ENCODE results near the gene STPG3. TPM values are rescaled to one million over a fixed set of nuclear protein-coding genes. Genes with fewer than 3 reads are reported as not detected.

Gene STPG3
- total and polyA plus RNA-seq, 2 of the 13 experiments (the other 11 are each of a cell fraction or from before 2014, with no cell fraction given): not detected

DNA sequence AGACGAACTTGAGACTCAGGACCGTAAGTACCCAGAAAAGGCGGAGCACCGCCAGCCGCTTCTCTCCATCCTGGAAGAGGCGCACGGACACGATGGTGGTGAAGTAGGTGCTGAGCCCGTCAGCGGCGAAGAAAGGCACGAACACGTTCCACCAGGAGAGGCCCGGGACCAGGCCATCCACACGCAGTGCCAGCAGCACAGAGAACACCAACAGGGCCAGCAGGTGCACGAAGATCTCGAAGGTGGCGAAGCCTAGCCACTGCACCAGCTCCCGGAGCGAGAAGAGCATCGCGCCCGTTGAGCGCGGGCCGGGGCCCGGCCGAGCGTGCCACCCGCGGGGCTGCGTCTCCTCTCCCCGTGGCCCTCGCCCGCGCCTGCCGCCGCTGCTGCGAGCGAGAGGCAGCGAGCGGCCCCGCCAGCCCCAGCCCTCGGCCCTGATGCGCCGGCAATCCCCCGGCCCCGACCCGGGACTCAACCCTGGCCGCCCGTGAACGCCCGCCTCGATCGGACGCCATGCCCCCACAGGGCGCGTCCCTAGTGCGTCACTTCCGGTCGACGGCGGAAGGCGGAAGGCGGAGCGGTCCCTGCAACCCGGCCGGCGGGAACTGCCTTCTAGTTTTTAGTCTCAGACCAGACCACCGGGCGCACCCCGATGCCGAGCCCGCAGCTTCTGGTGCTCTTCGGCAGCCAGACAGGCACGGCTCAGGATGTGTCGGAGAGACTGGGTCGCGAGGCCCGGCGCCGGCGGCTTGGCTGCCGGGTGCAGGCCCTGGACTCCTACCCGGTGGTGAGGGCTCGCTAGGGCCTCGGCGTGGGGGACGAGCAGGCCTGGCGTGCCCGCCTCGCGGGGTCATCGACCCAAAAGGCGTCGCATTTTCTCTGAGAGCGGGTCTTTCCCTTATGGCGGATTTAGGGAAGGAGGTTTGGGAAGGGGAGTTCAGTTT lies 45.7 kb upstream of the STPG3 start, which contains the start of the genes NDOR1 and TMEM203 (continued):
- TF ChIP-seq, protein P1, sequence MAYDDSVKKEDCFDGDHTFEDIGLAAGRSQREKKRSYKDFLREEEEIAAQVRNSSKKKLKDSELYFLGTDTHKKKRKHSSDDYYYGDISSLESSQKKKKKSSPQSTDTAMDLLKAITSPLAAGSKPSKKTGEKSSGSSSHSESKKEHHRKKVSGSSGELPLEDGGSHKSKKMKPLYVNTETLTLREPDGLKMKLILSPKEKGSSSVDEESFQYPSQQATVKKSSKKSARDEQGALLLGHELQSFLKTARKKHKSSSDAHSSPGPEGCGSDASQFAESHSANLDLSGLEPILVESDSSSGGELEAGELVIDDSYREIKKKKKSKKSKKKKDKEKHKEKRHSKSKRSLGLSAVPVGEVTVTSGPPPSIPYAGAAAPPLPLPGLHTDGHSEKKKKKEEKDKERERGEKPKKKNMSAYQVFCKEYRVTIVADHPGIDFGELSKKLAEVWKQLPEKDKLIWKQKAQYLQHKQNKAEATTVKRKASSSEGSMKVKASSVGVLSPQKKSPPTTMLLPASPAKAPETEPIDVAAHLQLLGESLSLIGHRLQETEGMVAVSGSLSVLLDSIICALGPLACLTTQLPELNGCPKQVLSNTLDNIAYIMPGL (CRISPR knock-in tag; IDR thresholded peaks at IDR 0.05; ENCODE audit: borderline replicate concordance in 1 of 2, low read depth in 1 of 2): peak; percentile 69 to 73; a peak in 3 of 4 replicates
- TF ChIP-seq ZKSCAN5 (CRISPR knock-in tag; IDR thresholded peaks at IDR 0.05) (no peak), ZSCAN20 (CRISPR knock-in tag; IDR thresholded peaks at IDR 0.05; ENCODE audit: borderline replicate concordance) (peak; percentile 46; the same call in 1 of the 2 replicates), ZNF768 (CRISPR knock-in tag; IDR thresholded peaks at IDR 0.05) (peak; percentile 26; the same call in 1 of the 2 replicates), MIXL1 (CRISPR knock-in tag; IDR thresholded peaks at IDR 0.05) (no peak), ZFP36 (IDR thresholded peaks at IDR 0.05; ENCODE audit: borderline replicate concordance, low read depth, low read length, partially characterized antibody) (no peak), ZNF564 (CRISPR knock-in tag; IDR thresholded peaks at IDR 0.05) (0 out of 2 replicates have a peak, but pooled peaks have one; percentile 47), FOXA3 (CRISPR knock-in tag; IDR thresholded peaks at IDR 0.05) (peak; percentile 48; the same call in 1 of the 2 replicates), ZNF329 (CRISPR knock-in tag; IDR thresholded peaks at IDR 0.05; ENCODE audit: low read depth) (no peak), ZNF33A (CRISPR knock-in tag; IDR thresholded peaks at IDR 0.05; ENCODE audit: borderline replicate concordance) (no peak), MXI1 (IDR thresholded peaks at IDR 0.05; ENCODE audit: borderline replicate concordance, low read depth, low read length) (peak; percentile 90; the same call in 1 of the 3 replicates), ZNF724P (CRISPR knock-in tag; IDR thresholded peaks at IDR 0.05; ENCODE audit: borderline replicate concordance) (peak; percentile 59; the same call in 1 of the 2 replicates), ZEB1 (IDR thresholded peaks at IDR 0.05; ENCODE audit: insufficient replicate concordance, low read depth) (peak; percentile 17), AGO2 (optimal IDR thresholded peaks at IDR 0.05; ENCODE audit: low read depth, low read length) (peak; percentile 64), ZNF766 (CRISPR knock-in tag; IDR thresholded peaks at IDR 0.05; ENCODE audit: borderline replicate concordance) (peak; percentile 61; the same call in 1 of the 2 replicates), KAT8 (CRISPR knock-in tag; IDR thresholded peaks at IDR 0.05) (peak; percentile 99)
- TF ChIP-seq, protein P2, sequence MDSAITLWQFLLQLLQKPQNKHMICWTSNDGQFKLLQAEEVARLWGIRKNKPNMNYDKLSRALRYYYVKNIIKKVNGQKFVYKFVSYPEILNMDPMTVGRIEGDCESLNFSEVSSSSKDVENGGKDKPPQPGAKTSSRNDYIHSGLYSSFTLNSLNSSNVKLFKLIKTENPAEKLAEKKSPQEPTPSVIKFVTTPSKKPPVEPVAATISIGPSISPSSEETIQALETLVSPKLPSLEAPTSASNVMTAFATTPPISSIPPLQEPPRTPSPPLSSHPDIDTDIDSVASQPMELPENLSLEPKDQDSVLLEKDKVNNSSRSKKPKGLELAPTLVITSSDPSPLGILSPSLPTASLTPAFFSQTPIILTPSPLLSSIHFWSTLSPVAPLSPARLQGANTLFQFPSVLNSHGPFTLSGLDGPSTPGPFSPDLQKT (CRISPR knock-in tag; IDR thresholded peaks at IDR 0.05; ENCODE audit: borderline replicate concordance): peak; percentile 45; the same call in 1 of the 2 replicates
- TF ChIP-seq, protein P3, sequence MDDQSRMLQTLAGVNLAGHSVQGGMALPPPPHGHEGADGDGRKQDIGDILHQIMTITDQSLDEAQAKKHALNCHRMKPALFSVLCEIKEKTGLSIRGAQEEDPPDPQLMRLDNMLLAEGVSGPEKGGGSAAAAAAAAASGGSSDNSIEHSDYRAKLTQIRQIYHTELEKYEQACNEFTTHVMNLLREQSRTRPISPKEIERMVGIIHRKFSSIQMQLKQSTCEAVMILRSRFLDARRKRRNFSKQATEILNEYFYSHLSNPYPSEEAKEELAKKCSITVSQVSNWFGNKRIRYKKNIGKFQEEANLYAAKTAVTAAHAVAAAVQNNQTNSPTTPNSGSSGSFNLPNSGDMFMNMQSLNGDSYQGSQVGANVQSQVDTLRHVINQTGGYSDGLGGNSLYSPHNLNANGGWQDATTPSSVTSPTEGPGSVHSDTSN (CRISPR knock-in tag; IDR thresholded peaks at IDR 0.05; ENCODE audit: borderline replicate concordance): no peak
- TF ChIP-seq, protein P4, sequence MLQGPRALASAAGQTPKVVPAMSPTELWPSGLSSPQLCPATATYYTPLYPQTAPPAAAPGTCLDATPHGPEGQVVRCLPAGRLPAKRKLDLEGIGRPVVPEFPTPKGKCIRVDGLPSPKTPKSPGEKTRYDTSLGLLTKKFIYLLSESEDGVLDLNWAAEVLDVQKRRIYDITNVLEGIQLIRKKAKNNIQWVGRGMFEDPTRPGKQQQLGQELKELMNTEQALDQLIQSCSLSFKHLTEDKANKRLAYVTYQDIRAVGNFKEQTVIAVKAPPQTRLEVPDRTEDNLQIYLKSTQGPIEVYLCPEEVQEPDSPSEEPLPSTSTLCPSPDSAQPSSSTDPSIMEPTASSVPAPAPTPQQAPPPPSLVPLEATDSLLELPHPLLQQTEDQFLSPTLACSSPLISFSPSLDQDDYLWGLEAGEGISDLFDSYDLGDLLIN (CRISPR knock-in tag; IDR thresholded peaks at IDR 0.05; ENCODE audit: borderline replicate concordance): 0 out of 2 replicates have a peak, but pooled peaks have one; percentile 23
- TF ChIP-seq, protein P5, sequence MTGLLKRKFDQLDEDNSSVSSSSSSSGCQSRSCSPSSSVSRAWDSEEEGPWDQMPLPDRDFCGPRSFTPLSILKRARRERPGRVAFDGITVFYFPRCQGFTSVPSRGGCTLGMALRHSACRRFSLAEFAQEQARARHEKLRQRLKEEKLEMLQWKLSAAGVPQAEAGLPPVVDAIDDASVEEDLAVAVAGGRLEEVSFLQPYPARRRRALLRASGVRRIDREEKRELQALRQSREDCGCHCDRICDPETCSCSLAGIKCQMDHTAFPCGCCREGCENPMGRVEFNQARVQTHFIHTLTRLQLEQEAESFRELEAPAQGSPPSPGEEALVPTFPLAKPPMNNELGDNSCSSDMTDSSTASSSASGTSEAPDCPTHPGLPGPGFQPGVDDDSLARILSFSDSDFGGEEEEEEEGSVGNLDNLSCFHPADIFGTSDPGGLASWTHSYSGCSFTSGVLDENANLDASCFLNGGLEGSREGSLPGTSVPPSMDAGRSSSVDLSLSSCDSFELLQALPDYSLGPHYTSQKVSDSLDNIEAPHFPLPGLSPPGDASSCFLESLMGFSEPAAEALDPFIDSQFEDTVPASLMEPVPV (CRISPR knock-in tag; IDR thresholded peaks at IDR 0.05): 0 out of 2 replicates have a peak, but pooled peaks have one; percentile 25

All from HepG2 (cell line).